PC-9 (cell line): ENCODE results near the gene ALG14. TPM values are rescaled to one million over a fixed set of nuclear protein-coding genes. Genes with fewer than 3 reads are reported as not detected.
A peak's percentile ranks its signal among the peaks of the same experiment; 100 is the strongest.

ENCODE experiments used
- BruUV-seq: library from RNA; stranded (reverse); fragments of 400-500 nt; replicated peaks from 2 replicates; lab custom pipeline; 2021; lab: Mats Ljungman, UMichigan
- CTCF ChIA-PET: fragments of 300-600 bp; sonication (Branson Sonifier 250); formaldehyde crosslinking; loops from one replicate; lab custom pipeline; 2022; ENCODE audit warnings: antibody characterized with exemption; lab: Charles Lee
- POLR2A ChIA-PET: fragments of 300-600 bp; sonication (Branson Sonifier 250); formaldehyde crosslinking; loops from one replicate; lab custom pipeline; 2022; ENCODE audit warnings: antibody characterized with exemption; ENCODE audit not compliant: unreplicated experiment; lab: Charles Lee
- DNase-seq, 2 experiments: peaks; one replicate each; pipeline versions ENCODE4 v3.0.0 to v3.0.0-alpha.2; 2015 to 2022; ENCODE audit warnings: mixed read lengths in 1 of 2
- H2AFZ ChIP-seq: fragments of 200-600 bp; sonication (generic); 2 replicates; pipeline ENCODE4 v1.8.1; 2017; ENCODE audit warnings: antibody characterized with exemption
- H3F3A ChIP-seq: fragments of 200-600 bp; sonication (generic); 2 replicates; pipeline ENCODE4 v1.8.1; 2017; ENCODE audit warnings: antibody characterized with exemption, mild to moderate bottlenecking, low read depth; ENCODE audit not compliant: insufficient read depth
- H3K27ac ChIP-seq: fragments of 200-600 bp; sonication (generic); 2 replicates; pipeline ENCODE4 v1.6.1; 2016; ENCODE audit warnings: mixed run types
- H3K27me3 ChIP-seq: fragments of 200-600 bp; sonication (generic); 2 replicates; pipeline ENCODE4 v1.6.1; 2016; ENCODE audit warnings: low read depth, mixed run types; ENCODE audit not compliant: insufficient read depth
- H3K36me3 ChIP-seq: fragments of 200-600 bp; sonication (generic); 2 replicates; pipeline ENCODE4 v1.6.1; 2016; ENCODE audit warnings: low read depth, mixed run types
- H3K4me1 ChIP-seq: fragments of 200-600 bp; sonication (generic); replicated peaks from 2 replicates; pipeline ENCODE4 v1.6.1; 2016; ENCODE audit warnings: mixed run types; ENCODE audit not compliant: insufficient read depth
- H3K4me2 ChIP-seq: fragments of 200-600 bp; sonication (generic); 2 replicates; pipeline ENCODE4 v1.6.1; 2017; ENCODE audit warnings: mixed run types
- H3K4me3 ChIP-seq: fragments of 200-600 bp; sonication (generic); 2 replicates; pipeline ENCODE4 v1.6.1; 2016; ENCODE audit warnings: mixed run types
- H3K79me2 ChIP-seq: fragments of 200-600 bp; sonication (generic); 2 replicates; pipeline ENCODE4 v1.6.1; 2017; ENCODE audit warnings: low read depth, mixed run types
- H3K9me2 ChIP-seq: fragments of 200-600 bp; sonication (generic); 2 replicates; pipeline ENCODE4 v1.8.1; 2017; ENCODE audit warnings: mild to moderate bottlenecking; ENCODE audit not compliant: insufficient read depth
- H3K9me3 ChIP-seq: fragments of 200-600 bp; sonication (generic); 2 replicates; pipeline ENCODE4 v1.8.1; 2016; ENCODE audit warnings: low read depth; ENCODE audit not compliant: insufficient read depth
- H4K20me1 ChIP-seq: fragments of 200-600 bp; sonication (generic); 2 replicates; pipeline ENCODE4 v1.8.1; 2017; ENCODE audit not compliant: insufficient read depth
- CTCF ChIP-seq: fragments of 200-600 bp; sonication (generic); conservative IDR thresholded peaks from 2 replicates; pipeline ENCODE4 v1.6.1; 2017; ENCODE audit warnings: mixed run types, antibody characterized with exemption, mild to moderate bottlenecking, moderate library complexity
- EZH2 ChIP-seq: fragments of 200-600 bp; sonication (generic); IDR thresholded peaks from 2 replicates; pipeline ENCODE4 v1.8.0; 2017; ENCODE audit warnings: antibody characterized with exemption, low read depth
- intact Hi-C: fragments of 100-400 bp; cut with micrococcal nuclease; formaldehyde crosslinking; loops from one replicate; pipeline ENCODE4 v1.10.0; 2022; ENCODE audit not compliant: unreplicated experiment
- total RNA-seq: library from RNA; stranded (reverse); gene quantifications from 2 replicates; pipeline ENCODE4 v1.2.3, GENCODE V29; 2021

ALG14 gene
- total RNA-seq, 1 experiment from 2014 or later = 8.6 TPM

- no peaks in the 10 kb centered on the region for H3K9me3 ChIP-seq
- BruUV-seq = no TSS peak
- H3F3A ChIP-seq = peaks cover 20% of the 10 kb centered on the region
- no peak overlapping the region for H3K4me3 ChIP-seq
- DNase-seq = peak; percentile 50 to 85
- no peaks in the 10 kb centered on the region for H3K36me3 ChIP-seq
- H3K27me3 ChIP-seq = no peaks in the 10 kb centered on the region
- ChIA-PET POLR2A (no interaction called here), CTCF (interaction anchor here (0.6 to 2.6 kb wide), 2 partner anchors 38 to 185 kb away, joined by 6 to 51 read pairs; no protein-coding TSS in a partner anchor)
- peaks cover 45% of the 10 kb centered on the region for H3K4me1 ChIP-seq
- peak overlapping the region; percentile 62 for H3K27ac ChIP-seq
- H3K4me2 ChIP-seq = peak overlapping the region; percentile 25; the same call in 1 of the 2 replicates
- TF ChIP-seq EZH2 = no peak
- no peak for TF ChIP-seq CTCF
- H4K20me1 ChIP-seq = no peaks in the 10 kb centered on the region
- peaks cover 7% of the 10 kb centered on the region; the same call in 1 of the 2 replicates for H3K79me2 ChIP-seq
- intact Hi-C loops = loop anchor here (1.0 to 10.0 kb wide), 5 partner anchors 69 to 1015 kb away; partner anchors contain the start of gene CNN3
- H2AFZ ChIP-seq = no peak overlapping the region
- no peaks in the 10 kb centered on the region for H3K9me2 ChIP-seq
Measured at GRCh38 chr1:95039360-95040031, 33.3 kb downstream of the ALG14 start.

GRCh38 chr1:95035536-95035935 is 37.2 kb downstream of the ALG14 start:
- H3K79me2 ChIP-seq = no peaks in the 10 kb centered on the region
- intact Hi-C loops = no loop called here
- H3K27me3 ChIP-seq = no peaks in the 10 kb centered on the region
- no peak overlapping the region for H3K4me3 ChIP-seq
- H3K36me3 ChIP-seq = no peaks in the 10 kb centered on the region
- no TSS peak for BruUV-seq
- peaks cover 32% of the 10 kb centered on the region for H3K4me1 ChIP-seq
- H3F3A ChIP-seq = peaks cover 18% of the 10 kb centered on the region
- DNase-seq = peak in 1 of 2 experiments; percentile 59
- H4K20me1 ChIP-seq = no peaks in the 10 kb centered on the region
- H3K4me2 ChIP-seq = no peak overlapping the region
- TF ChIP-seq CTCF (no peak), EZH2 (no peak)
- H3K9me3 ChIP-seq = no peaks in the 10 kb centered on the region
- no peak overlapping the region for H2AFZ ChIP-seq
- ChIA-PET POLR2A (no interaction called here), CTCF (no interaction called here)
- H3K27ac ChIP-seq = no peak overlapping the region; the same call in 1 of the 2 replicates
- H3K9me2 ChIP-seq = no peaks in the 10 kb centered on the region

- Histone ChIP-seq H3K4me3 (no peak overlapping the region), H3K4me1 (peaks cover 21% of the 10 kb centered on the region), H2AFZ (no peak overlapping the region), H3K36me3 (no peaks in the 10 kb centered on the region), H3K9me3 (no peaks in the 10 kb centered on the region), H3K4me2 (no peak overlapping the region), H3F3A (peaks cover 8% of the 10 kb centered on the region), H4K20me1 (no peaks in the 10 kb centered on the region), H3K79me2 (no peaks in the 10 kb centered on the region), H3K27me3 (no peaks in the 10 kb centered on the region), H3K27ac (no peak overlapping the region), H3K9me2 (no peaks in the 10 kb centered on the region)
- intact Hi-C loops = no loop called here
- BruUV-seq = no TSS peak
- DNase-seq = no peak
- CTCF ChIA-PET = no interaction called here
- POLR2A ChIA-PET = no interaction called here
- no peak for TF ChIP-seq CTCF
- TF ChIP-seq EZH2 = no peak
Measured at GRCh38 chr1:95034506-95034905, 38.2 kb downstream of the ALG14 start.
